IMR-90 (cell line): ENCODE data around the gene CTNNA2. TPM values are rescaled to one million over a fixed set of nuclear protein-coding genes. Genes with fewer than 3 reads are reported as not detected.

ENCODE experiments used
- ATAC-seq: fragments of 200-7000 bp; cut with Tn5 transposase; 2 replicates; pipeline ENCODE4 v1.9.1; 2020; ENCODE audit warnings: low read depth, mild to moderate bottlenecking, moderate library complexity
- BruUV-seq: library from RNA; stranded (reverse); fragments of 400-500 nt; replicated peaks from 2 replicates; lab custom pipeline; 2021; lab: Mats Ljungman, UMichigan
- CTCF ChIA-PET: fragments of 300-600 bp; formaldehyde crosslinking; extraction: SDS; loops from one replicate; lab custom pipeline; 2021; ENCODE audit warnings: antibody characterized with exemption; lab: Yijun Ruan, JAX
- POLR2A ChIA-PET: fragments of 300-600 bp; sonication (Branson Sonifier 250); formaldehyde crosslinking; loops from one replicate; lab custom pipeline; 2022; ENCODE audit warnings: antibody characterized with exemption; ENCODE audit not compliant: unreplicated experiment; lab: Charles Lee
- DNase-seq: peaks from one replicate; pipeline ENCODE4 v3.0.0; 2013
- H2AFZ ChIP-seq: replicated peaks from 2 replicates; pipeline ENCODE3; 2013; ENCODE audit warnings: low read length, mild to moderate bottlenecking; ENCODE audit not compliant: poor library complexity
- H2AK5ac ChIP-seq: 2 replicates; pipeline ENCODE4 v1.6.1; 2013; ENCODE audit warnings: low read depth, low read length, inconsistent platforms
- H2AK9ac ChIP-seq: replicated peaks from 2 replicates; pipeline ENCODE3; 2013; ENCODE audit warnings: mild to moderate bottlenecking, low read depth, low read length, moderate library complexity; ENCODE audit not compliant: poor library complexity
- H2BK120ac ChIP-seq: 2 replicates; pipeline ENCODE4 v1.6.1; 2013; ENCODE audit warnings: low read depth, low read length, inconsistent platforms
- H2BK15ac ChIP-seq: 3 replicates; pipeline ENCODE4 v1.6.1; 2013; ENCODE audit warnings: low read depth, low read length, inconsistent platforms
- H2BK20ac ChIP-seq: 2 replicates; pipeline ENCODE4 v1.6.1; 2013; ENCODE audit warnings: low read depth, mild to moderate bottlenecking, inconsistent platforms, low read length, moderate library complexity
- H2BK5ac ChIP-seq: 2 replicates; pipeline ENCODE4 v1.6.1; 2013; ENCODE audit warnings: mild to moderate bottlenecking, low read depth, low read length, inconsistent platforms; ENCODE audit not compliant: poor library complexity, severe bottlenecking
- H3K14ac ChIP-seq: replicated peaks from 2 replicates; pipeline ENCODE4 v1.6.1; 2013; ENCODE audit warnings: low read depth, low read length, inconsistent platforms
- H3K18ac ChIP-seq: 2 replicates; pipeline ENCODE4 v1.6.1; 2013; ENCODE audit warnings: low read depth, low read length, control low read depth
- H3K23ac ChIP-seq: 2 replicates; pipeline ENCODE4 v1.6.1; 2013; ENCODE audit warnings: low read depth, low read length, inconsistent platforms
- H3K27ac ChIP-seq: 2 replicates; pipeline ENCODE4 v1.5.1; 2013; ENCODE audit warnings: mild to moderate bottlenecking, control low read depth, low read length; ENCODE audit not compliant: insufficient read depth
- H3K27me3 ChIP-seq: 2 replicates; pipeline ENCODE4 v1.6.1; 2013; ENCODE audit warnings: low read length; ENCODE audit not compliant: control insufficient read depth, insufficient read depth
- H3K36me3 ChIP-seq: 2 replicates; pipeline ENCODE4 v1.6.1; 2013; ENCODE audit warnings: low read length, mixed read lengths; ENCODE audit not compliant: control insufficient read depth, insufficient read depth
- H3K4ac ChIP-seq: 2 replicates; pipeline ENCODE4 v1.6.1; 2013; ENCODE audit warnings: low read depth, low read length, inconsistent platforms
- H3K4me1 ChIP-seq: 2 replicates; pipeline ENCODE4 v1.6.1; 2013; ENCODE audit warnings: low read length, mixed read lengths; ENCODE audit not compliant: control insufficient read depth, insufficient read depth
- H3K4me2 ChIP-seq: 2 replicates; pipeline ENCODE4 v1.6.1; 2013; ENCODE audit warnings: low read depth, mild to moderate bottlenecking, control low read depth, low read length, moderate library complexity
- H3K4me3 ChIP-seq: 2 replicates; pipeline ENCODE4 v1.5.1; 2013; ENCODE audit warnings: low read depth, mild to moderate bottlenecking, control low read depth, low read length, moderate library complexity; ENCODE audit not compliant: insufficient read depth
- H3K56ac ChIP-seq: 2 replicates; pipeline ENCODE4 v1.6.1; 2013; ENCODE audit warnings: low read length, inconsistent platforms; ENCODE audit not compliant: insufficient read depth; ENCODE audit errors: extremely low read depth
- H3K79me1 ChIP-seq, 2 experiments: 2 replicates each; pipeline ENCODE4 v1.6.1; 2013; ENCODE audit warnings: low read length in 2 of 2, inconsistent platforms in 1 of 2, low read depth in 1 of 2
- H3K9ac ChIP-seq: 2 replicates; pipeline ENCODE4 v1.6.1; 2013; ENCODE audit warnings: low read depth, low read length, control low read depth
- H3K9me1 ChIP-seq: 2 replicates; pipeline ENCODE4 v1.6.1; 2013; ENCODE audit warnings: low read length, inconsistent platforms; ENCODE audit not compliant: insufficient read depth
- H3K9me3 ChIP-seq: 2 replicates; pipeline ENCODE4 v1.6.1; 2013; ENCODE audit warnings: low read length; ENCODE audit not compliant: control insufficient read depth, insufficient read depth
- H4K20me1 ChIP-seq: 2 replicates; pipeline ENCODE4 v1.6.1; 2013; ENCODE audit warnings: low read length, inconsistent platforms; ENCODE audit not compliant: insufficient read depth
- H4K5ac ChIP-seq: 2 replicates; pipeline ENCODE4 v1.6.1; 2013; ENCODE audit warnings: mild to moderate bottlenecking, low read depth, low read length, control low read depth
- H4K8ac ChIP-seq, 2 experiments: 2 replicates each; pipeline ENCODE4 v1.6.1; 2013; ENCODE audit warnings: low read depth in 2 of 2, low read length in 2 of 2, control low read depth in 1 of 2, inconsistent platforms in 1 of 2
- H4K91ac ChIP-seq: 2 replicates; pipeline ENCODE4 v1.6.1; 2013; ENCODE audit warnings: low read depth, low read length, inconsistent platforms; ENCODE audit not compliant: insufficient read depth
- BHLHE40 ChIP-seq: fragments of 150-350 bp; IDR thresholded peaks from 2 replicates; pipeline ENCODE4 v1.6.1; 2016; ENCODE audit warnings: mild to moderate bottlenecking, low read depth, low read length
- CEBPB ChIP-seq: IDR thresholded peaks from 2 replicates; pipeline ENCODE4 v1.6.1; 2012; ENCODE audit warnings: low read depth, low read length, improper control_type of control experiment
- CHD1 ChIP-seq: IDR thresholded peaks from 2 replicates; pipeline ENCODE4 v1.6.1; 2012; ENCODE audit warnings: low read depth, low read length, improper control_type of control experiment
- CTCF ChIP-seq: conservative IDR thresholded peaks from 2 replicates; pipeline ENCODE4 v1.5.1; 2012; ENCODE audit warnings: mild to moderate bottlenecking, low read depth, low read length, improper control_type of control experiment
- ELK1 ChIP-seq: fragments of 150-350 bp; IDR thresholded peaks from 2 replicates; pipeline ENCODE4 v1.6.1; 2016; ENCODE audit warnings: low read depth, mild to moderate bottlenecking, low read length, moderate library complexity, borderline replicate concordance
- FOS ChIP-seq: fragments of 150-350 bp; IDR thresholded peaks from 2 replicates; pipeline ENCODE4 v1.6.1; 2016; ENCODE audit warnings: low read depth, low read length
- MAFK ChIP-seq: IDR thresholded peaks from 2 replicates; pipeline ENCODE4 v1.6.1; 2012; ENCODE audit warnings: low read depth, low read length, improper control_type of control experiment
- MAZ ChIP-seq: IDR thresholded peaks from 2 replicates; pipeline ENCODE4 v1.6.1; 2012; ENCODE audit warnings: low read depth, mild to moderate bottlenecking, low read length, improper control_type of control experiment, moderate library complexity, borderline replicate concordance
- MXI1 ChIP-seq: IDR thresholded peaks from 2 replicates; pipeline ENCODE4 v1.6.1; 2012; ENCODE audit warnings: low read depth, mild to moderate bottlenecking, low read length, moderate library complexity, borderline replicate concordance
- NFE2L2 ChIP-seq: fragments of 150-350 bp; IDR thresholded peaks from 2 replicates; pipeline ENCODE4 v1.6.1; 2016; ENCODE audit warnings: low read depth, mild to moderate bottlenecking, low read length
- POLR2A ChIP-seq: IDR thresholded peaks from 2 replicates; pipeline ENCODE4 v1.6.1; 2012; ENCODE audit warnings: mild to moderate bottlenecking, low read depth, low read length
- RAD21 ChIP-seq: IDR thresholded peaks from 2 replicates; pipeline ENCODE4 v1.6.1; 2012; ENCODE audit warnings: low read length, improper control_type of control experiment
- RCOR1 ChIP-seq: IDR thresholded peaks from 2 replicates; pipeline ENCODE4 v1.6.1; 2012; ENCODE audit warnings: mild to moderate bottlenecking, low read length, improper control_type of control experiment; ENCODE audit not compliant: insufficient replicate concordance
- RFX5 ChIP-seq: IDR thresholded peaks from 2 replicates; pipeline ENCODE4 v1.8.0; 2012; ENCODE audit warnings: low read depth, mild to moderate bottlenecking, low read length, moderate library complexity
- SMC3 ChIP-seq: fragments of 150-350 bp; IDR thresholded peaks from 2 replicates; pipeline ENCODE4 v1.6.1; 2016; ENCODE audit warnings: low read depth, mild to moderate bottlenecking, antibody characterized with exemption, low read length, moderate library complexity
- WGBS, 2 experiments: methylation state at CpG; one replicate each; pipeline versions ENCODE4 v1.1.5 to v1.1.7; 2013; ENCODE audit warnings: missing lambda C conversion rate in 2 of 2; ENCODE audit not compliant: insufficient read length in 1 of 2; ENCODE audit errors: extremely low coverage in 2 of 2; 5-methylcytosine and 5-hydroxymethylcytosine counted together
- dilution Hi-C: fragments of 300-500 bp; cut with HindIII; formaldehyde crosslinking; loops from one replicate; pipeline ENCODE4 v1.14.3; 2018; ENCODE audit warnings: low sequenced_read_pairs; ENCODE audit not compliant: unreplicated experiment
- in situ Hi-C: fragments of 300-500 bp; cut with MboI; formaldehyde crosslinking; loops from 3 replicates; pipeline ENCODE4 v1.14.3; 2019; ENCODE audit warnings: low sequenced_read_pairs, inconsistent platforms, mixed read lengths
- intact Hi-C: fragments of 100-400 bp; cut with micrococcal nuclease; formaldehyde crosslinking; loops from 2 replicates; pipeline ENCODE4 v1.10.0; 2022
- polyA plus RNA-seq, 3 experiments: library from polyadenylated mRNA; depleted of rRNA; stranded (reverse); fragments of >200 nt; gene quantifications; 2 replicates each; pipeline ENCODE4 v1.2.3, GENCODE V29; 2012; ENCODE audit warnings: low replicate concordance in 1 of 3
- total RNA-seq: library from RNA; depleted of rRNA; stranded (reverse); fragments of >200 nt; gene quantifications from 2 replicates; pipeline ENCODE4 v1.2.3, GENCODE V29; 2012
- TF ChIP-seq, protein P1 (sequence below): fragments of 150-350 bp; IDR thresholded peaks from 2 replicates; pipeline ENCODE4 v1.6.1; 2017; ENCODE audit warnings: mild to moderate bottlenecking, antibody characterized with exemption, low read length, low read depth

CTNNA2 gene
- total and polyA plus RNA-seq, 2 of the 4 experiments (the other 2 are of a cell fraction): not detected

GRCh38 chr2:80348078-80348477 lies 835.2 kb downstream of the CTNNA2 start:
- no peak overlapping the region for H4K8ac ChIP-seq
- no peak overlapping the region for H2AK5ac ChIP-seq
- H3K56ac ChIP-seq: no peak overlapping the region
- H3K4me1 ChIP-seq: no peaks in the 10 kb centered on the region
- TF ChIP-seq ELK1: no peak
- no peak for TF ChIP-seq POLR2A
- TF ChIP-seq CHD1: no peak
- no peak for TF ChIP-seq RCOR1
- no peak for TF ChIP-seq SMC3
- TF ChIP-seq MAFK: no peak
- TF ChIP-seq, protein P1, sequence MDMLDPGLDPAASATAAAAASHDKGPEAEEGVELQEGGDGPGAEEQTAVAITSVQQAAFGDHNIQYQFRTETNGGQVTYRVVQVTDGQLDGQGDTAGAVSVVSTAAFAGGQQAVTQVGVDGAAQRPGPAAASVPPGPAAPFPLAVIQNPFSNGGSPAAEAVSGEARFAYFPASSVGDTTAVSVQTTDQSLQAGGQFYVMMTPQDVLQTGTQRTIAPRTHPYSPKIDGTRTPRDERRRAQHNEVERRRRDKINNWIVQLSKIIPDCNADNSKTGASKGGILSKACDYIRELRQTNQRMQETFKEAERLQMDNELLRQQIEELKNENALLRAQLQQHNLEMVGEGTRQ: no peak
- TF ChIP-seq MXI1: no peak
- TF ChIP-seq RAD21: no peak
- TF ChIP-seq BHLHE40: no peak
- no peak for TF ChIP-seq CEBPB
- no peak for TF ChIP-seq RFX5
- no peak for TF ChIP-seq CTCF
- TF ChIP-seq NFE2L2: no peak
- no peak for TF ChIP-seq FOS
- no peak for TF ChIP-seq MAZ
- intact Hi-C loops: no loop called here
- no peak overlapping the region for H3K4me2 ChIP-seq
- no peak overlapping the region for H2AK9ac ChIP-seq
- in situ Hi-C loops: no loop called here
- no peak overlapping the region for H2AFZ ChIP-seq
- no peak for ATAC-seq
- ChIA-PET CTCF (no interaction called here), POLR2A (no interaction called here)
- H3K23ac ChIP-seq: no peak overlapping the region
- H4K20me1 ChIP-seq: no peaks in the 10 kb centered on the region
- H3K27ac ChIP-seq: no peak overlapping the region
- no peak overlapping the region for H2BK5ac ChIP-seq
- BruUV-seq: no TSS peak
- H4K5ac ChIP-seq: no peak overlapping the region
- no peak overlapping the region for H3K9ac ChIP-seq
- no CpG with 5 or more reads among the region's 1 CpG for WGBS, 2 experiments
- no peaks in the 10 kb centered on the region for H3K27me3 ChIP-seq
- dilution Hi-C loops: no loop called here
- no peak overlapping the region for H3K18ac ChIP-seq
- no peaks in the 10 kb centered on the region for H3K9me3 ChIP-seq
- DNase-seq: no peak
- H3K36me3 ChIP-seq: no peaks in the 10 kb centered on the region
- no peak overlapping the region for H3K4ac ChIP-seq
- no peak overlapping the region for H3K4me3 ChIP-seq
- no peaks in the 10 kb centered on the region for H3K79me1 ChIP-seq
- H2BK120ac ChIP-seq: no peak overlapping the region
- no peak overlapping the region for H4K91ac ChIP-seq
- H2BK15ac ChIP-seq: no peak overlapping the region
- no peak overlapping the region for H2BK20ac ChIP-seq
- no peaks in the 10 kb centered on the region for H3K9me1 ChIP-seq
- H3K14ac ChIP-seq: no peak overlapping the region
